ENCODE results near the gene PRAMEF12.

The PRAMEF12 gene

DNA sequence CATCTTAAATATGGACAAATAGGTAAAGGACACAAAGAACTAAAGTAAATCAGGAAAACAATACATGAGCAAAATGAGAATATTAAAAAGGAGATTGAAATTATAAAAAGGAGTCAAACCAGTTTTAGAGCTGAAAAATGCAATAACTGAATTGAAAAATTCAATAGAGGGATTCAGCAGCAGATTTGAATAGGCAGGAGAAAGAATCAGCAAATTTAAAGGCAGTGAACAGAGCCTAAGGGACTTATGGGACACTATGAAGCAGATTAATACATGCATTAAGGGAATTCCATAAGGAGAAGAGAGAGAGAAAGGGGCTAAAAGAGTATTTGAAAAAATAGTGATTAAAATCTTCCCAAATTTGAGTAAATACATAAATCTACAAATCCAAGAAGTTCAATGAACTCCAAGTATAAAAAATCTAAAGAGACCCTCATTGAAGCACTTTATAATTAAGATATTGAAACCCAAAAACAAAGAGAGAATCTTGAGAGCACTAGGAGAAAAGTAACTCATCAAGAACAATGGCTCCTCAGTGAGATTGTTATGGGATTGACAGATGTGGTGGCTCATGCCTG lies 24.7 kb upstream of the PRAMEF12 start:
- TF ChIP-seq SIN3A (IDR thresholded peaks at IDR 0.05; ENCODE audit: borderline replicate concordance, insufficient read depth, low read length) (no peak), FOXP2 (optimal IDR thresholded peaks at IDR 0.05; ENCODE audit: borderline replicate concordance, extremely low read depth, extremely low read length, insufficient read depth) (no peak), TAF1 (IDR thresholded peaks at IDR 0.05; ENCODE audit: borderline replicate concordance, insufficient read depth, low read length) (no peak), POLR2AphosphoS5 (IDR thresholded peaks at IDR 0.05; ENCODE audit: low read depth, low read length) (no peak)
- TF ChIP-seq, protein P1, sequence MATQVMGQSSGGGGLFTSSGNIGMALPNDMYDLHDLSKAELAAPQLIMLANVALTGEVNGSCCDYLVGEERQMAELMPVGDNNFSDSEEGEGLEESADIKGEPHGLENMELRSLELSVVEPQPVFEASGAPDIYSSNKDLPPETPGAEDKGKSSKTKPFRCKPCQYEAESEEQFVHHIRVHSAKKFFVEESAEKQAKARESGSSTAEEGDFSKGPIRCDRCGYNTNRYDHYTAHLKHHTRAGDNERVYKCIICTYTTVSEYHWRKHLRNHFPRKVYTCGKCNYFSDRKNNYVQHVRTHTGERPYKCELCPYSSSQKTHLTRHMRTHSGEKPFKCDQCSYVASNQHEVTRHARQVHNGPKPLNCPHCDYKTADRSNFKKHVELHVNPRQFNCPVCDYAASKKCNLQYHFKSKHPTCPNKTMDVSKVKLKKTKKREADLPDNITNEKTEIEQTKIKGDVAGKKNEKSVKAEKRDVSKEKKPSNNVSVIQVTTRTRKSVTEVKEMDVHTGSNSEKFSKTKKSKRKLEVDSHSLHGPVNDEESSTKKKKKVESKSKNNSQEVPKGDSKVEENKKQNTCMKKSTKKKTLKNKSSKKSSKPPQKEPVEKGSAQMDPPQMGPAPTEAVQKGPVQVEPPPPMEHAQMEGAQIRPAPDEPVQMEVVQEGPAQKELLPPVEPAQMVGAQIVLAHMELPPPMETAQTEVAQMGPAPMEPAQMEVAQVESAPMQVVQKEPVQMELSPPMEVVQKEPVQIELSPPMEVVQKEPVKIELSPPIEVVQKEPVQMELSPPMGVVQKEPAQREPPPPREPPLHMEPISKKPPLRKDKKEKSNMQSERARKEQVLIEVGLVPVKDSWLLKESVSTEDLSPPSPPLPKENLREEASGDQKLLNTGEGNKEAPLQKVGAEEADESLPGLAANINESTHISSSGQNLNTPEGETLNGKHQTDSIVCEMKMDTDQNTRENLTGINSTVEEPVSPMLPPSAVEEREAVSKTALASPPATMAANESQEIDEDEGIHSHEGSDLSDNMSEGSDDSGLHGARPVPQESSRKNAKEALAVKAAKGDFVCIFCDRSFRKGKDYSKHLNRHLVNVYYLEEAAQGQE (IDR thresholded peaks at IDR 0.05; ENCODE audit: insufficient read depth in 1 of 2, low read depth in 2 of 2, low read length in 2 of 2), result no peak

DNA sequence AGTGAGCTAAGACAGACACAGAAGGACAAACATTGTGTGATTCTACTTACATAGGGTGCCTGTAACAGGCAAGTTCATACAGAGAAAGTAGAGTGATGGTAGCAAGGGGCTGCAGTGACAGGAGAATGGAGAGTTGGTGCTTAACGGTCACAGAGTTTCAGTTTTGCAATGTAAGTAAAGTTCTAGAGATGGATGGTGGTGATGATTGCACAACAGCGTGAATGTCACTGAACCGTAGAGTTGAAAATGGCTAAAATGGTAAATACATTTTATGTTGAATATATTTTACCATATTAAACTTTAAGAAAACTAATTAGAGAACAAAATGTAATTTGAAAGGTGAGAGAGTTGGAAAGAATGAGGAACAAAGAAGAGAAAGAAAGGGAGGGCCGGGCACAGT lies 18.8 kb upstream of the PRAMEF12 start:
- TF ChIP-seq SIN3A (IDR thresholded peaks at IDR 0.05; ENCODE audit: borderline replicate concordance, insufficient read depth, low read length) (no peak), POLR2AphosphoS5 (IDR thresholded peaks at IDR 0.05; ENCODE audit: low read depth, low read length) (no peak), TAF1 (IDR thresholded peaks at IDR 0.05; ENCODE audit: borderline replicate concordance, insufficient read depth, low read length) (no peak)
- TF ChIP-seq, protein P1 (IDR thresholded peaks at IDR 0.05; ENCODE audit: insufficient read depth in 1 of 2, low read depth in 2 of 2, low read length in 2 of 2), result no peak

DNA sequence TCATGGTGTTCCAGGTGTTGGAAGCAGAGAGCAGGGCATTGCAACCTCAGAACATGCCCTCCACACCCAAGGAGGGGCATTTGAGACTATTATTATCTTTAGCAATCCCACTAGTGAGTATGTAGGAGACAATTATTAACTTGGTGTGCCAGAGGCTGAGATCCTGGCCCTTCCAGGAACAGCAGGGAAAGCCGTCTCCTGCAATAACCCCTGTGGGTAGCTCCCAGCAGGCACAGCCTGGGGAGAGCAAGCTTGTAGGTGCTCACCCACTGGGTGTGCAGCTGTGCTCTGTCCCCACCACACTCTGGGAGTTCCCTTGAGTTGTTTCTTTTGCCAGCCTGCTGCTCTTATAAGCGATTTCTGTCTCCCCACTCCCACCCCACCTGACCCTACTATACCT lies 17.3 kb upstream of the PRAMEF12 start:
- no peak for TF ChIP-seq TAF1 (IDR thresholded peaks at IDR 0.05; ENCODE audit: borderline replicate concordance, insufficient read depth, low read length)
- no peak for TF ChIP-seq SIN3A (IDR thresholded peaks at IDR 0.05; ENCODE audit: borderline replicate concordance, insufficient read depth, low read length)
- TF ChIP-seq FOXP2 (optimal IDR thresholded peaks at IDR 0.05; ENCODE audit: borderline replicate concordance, extremely low read depth, extremely low read length, insufficient read depth), result no peak
- TF ChIP-seq, protein P1 (IDR thresholded peaks at IDR 0.05; ENCODE audit: insufficient read depth in 1 of 2, low read depth in 2 of 2, low read length in 2 of 2), result no peak
- TF ChIP-seq POLR2AphosphoS5 (IDR thresholded peaks at IDR 0.05; ENCODE audit: low read depth, low read length), result no peak

DNA sequence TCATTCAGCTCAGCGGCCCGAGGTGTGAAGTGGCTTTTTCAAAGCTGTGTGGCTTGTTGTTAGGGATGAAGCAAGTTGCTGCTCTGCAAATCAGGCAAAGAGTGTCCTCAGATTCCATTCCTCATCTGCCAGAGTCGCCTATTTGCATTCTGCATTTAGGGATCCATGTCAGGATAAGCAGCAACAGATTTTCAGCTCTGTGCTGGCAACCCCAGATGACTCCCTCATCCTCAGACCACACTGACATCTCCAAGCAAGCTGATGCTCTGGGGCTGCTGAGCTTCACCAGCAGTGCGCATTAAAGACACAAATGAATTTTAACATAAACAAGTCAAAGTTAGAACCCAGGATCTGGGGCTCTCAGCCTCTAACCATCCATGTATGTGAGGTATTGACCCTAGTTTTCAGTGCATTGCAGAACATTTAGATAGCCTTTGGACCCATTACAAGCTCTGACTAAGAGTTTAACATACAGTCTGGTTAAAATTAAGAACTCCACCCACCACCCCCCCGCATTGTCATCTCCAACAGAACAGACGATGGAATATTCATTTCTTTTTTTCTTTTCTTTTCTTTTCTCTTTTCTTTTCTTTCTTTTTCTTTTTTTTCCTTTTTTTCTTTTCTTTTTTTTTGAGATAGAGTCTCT lies 16.6 kb upstream of the PRAMEF12 start:
- TF ChIP-seq SIN3A (IDR thresholded peaks at IDR 0.05; ENCODE audit: borderline replicate concordance, insufficient read depth, low read length) (no peak), TAF1 (IDR thresholded peaks at IDR 0.05; ENCODE audit: borderline replicate concordance, insufficient read depth, low read length) (no peak), POLR2AphosphoS5 (IDR thresholded peaks at IDR 0.05; ENCODE audit: low read depth, low read length) (no peak), FOXP2 (optimal IDR thresholded peaks at IDR 0.05; ENCODE audit: borderline replicate concordance, extremely low read depth, extremely low read length, insufficient read depth) (no peak)
- TF ChIP-seq, protein P1 (IDR thresholded peaks at IDR 0.05; ENCODE audit: insufficient read depth in 1 of 2, low read depth in 2 of 2, low read length in 2 of 2), result no peak
